Brain pericyte (primary cell): ENCODE results near the gene SHF.

Experiments
- DNase-seq: peaks from one replicate; pipeline ENCODE4 v3.0.0-alpha.2; 2012; ENCODE audit warnings: low read depth, low spot score

Gene SHF

DNA sequence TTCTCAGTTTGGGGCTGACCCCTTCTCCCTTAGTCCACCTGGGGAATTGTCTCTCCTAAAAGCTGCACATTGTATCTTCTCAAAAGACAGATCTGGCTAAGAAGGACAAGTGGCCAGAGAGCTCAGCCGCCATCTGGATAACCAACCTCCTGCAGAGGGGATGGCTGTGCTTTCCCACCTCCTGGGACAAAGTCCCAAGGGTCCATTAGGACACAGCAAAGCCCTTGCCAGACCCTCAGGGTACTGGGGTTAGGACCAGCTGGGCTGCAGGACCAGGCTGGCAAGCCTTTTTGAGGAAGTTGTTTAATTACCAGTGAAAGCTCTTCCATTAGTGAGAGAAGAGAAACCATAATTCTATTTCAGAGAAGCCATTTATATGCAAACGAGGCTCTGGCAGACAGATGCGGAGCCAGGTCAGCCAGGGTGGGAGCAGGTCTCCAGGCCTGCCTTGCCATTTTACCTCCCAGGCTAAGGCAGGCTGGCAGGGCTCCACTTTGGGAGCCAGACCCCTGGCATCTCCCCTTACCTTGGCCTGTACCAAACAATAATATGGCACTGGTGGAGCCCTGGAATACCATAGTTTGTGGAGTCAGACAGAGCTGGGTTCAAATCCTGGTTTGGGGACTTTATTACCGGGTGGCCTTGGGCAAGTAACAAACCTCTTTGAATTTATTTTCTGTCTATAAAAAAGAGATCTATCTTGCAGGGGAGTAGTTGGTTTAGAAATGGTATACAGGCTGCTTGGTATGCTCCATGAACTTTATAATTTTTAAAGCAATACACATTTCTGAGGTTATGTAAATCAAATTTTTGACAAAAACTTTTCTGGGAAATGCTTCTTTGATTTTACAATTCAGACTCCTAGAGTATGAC is 17.9 kb downstream of the SHF start:
- no peak for DNase-seq

- DNase-seq: no peak
These were observed 18.8 kb downstream of the SHF start for GRCh38 chr15:45168751-45169551.

GRCh38 chr15:45168286-45168685 is 19.5 kb downstream of the SHF start:
- DNase-seq: no peak

GRCh38 chr15:45167631-45168205 is 20.0 kb downstream of the SHF start:
- DNase-seq: no peak

DNA sequence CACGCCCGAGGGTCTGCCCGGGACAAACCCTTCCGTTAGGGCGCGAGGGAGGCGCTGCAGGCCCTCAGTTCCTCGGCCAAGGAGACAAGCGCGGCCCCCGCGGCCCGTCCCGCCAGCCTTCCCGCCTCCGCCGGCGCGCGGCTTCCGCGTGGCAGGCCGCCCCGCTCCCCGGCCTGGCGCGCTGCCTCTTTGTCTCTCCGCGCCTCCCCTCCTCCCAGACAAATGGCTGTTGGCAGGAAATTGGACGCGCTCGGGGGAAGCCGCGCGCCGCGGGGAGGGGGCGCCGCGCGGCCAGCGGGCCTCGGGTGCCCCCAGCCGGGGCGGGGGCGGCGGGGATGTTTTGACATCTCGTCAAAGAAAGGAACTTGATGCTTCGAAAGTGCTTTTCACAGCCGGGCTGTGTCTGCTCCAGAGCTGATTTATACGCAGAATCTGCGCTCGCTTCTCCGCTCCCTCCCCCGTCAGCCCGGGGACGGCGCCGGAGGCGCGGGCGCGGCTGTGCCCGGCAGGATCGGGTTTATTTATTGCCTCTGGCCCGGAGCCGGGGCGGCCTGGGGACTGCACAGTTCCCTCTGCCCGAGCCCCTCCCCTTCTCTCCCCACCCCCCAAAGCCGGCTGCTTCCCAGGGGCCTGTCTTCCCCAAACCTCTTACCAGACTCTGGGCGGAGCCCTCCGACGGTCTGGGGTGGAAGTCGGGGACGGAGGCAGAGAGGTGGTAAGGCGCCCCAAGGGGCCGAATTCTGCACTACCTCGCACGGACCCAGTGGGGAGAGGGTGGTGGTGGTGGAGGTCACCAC is 20.7 kb downstream of the SHF start:
- DNase-seq: no peak

DNA sequence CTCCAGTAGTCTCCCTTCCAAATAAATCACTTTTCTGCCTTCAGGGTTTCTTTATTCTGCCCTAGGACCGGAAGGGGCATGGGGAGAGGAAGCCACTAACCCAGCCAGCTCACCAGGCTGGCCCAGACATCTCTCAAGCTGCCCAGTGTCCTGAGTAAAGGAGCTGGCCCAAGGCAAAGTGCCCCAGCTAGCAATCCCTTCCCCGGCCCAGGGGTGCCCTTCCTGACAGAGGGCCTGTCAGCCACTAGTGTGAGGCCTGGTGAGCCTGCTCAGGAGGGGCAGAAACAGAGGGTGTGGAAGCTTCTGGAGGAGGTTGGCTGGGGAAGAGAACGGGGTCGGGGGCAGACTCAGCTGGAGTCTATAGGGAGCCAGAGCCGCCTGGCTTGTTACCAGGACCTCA is 22.2 kb downstream of the SHF start:
- DNase-seq: no peak

GRCh38 chr15:45164914-45165313 is 22.9 kb downstream of the SHF start:
- DNase-seq: no peak

- DNase-seq: no peak
These were observed 24.3 kb downstream of the SHF start for GRCh38 chr15:45163508-45163856.

GRCh38 chr15:45162771-45163507 is 24.8 kb downstream of the SHF start:
- peak; percentile 30 for DNase-seq

- no peak for DNase-seq
These were observed 26.1 kb downstream of the SHF start for GRCh38 chr15:45161666-45162065.

- no peak for DNase-seq
These were observed 29.8 kb downstream of the SHF start for GRCh38 chr15:45157974-45158373.

DNA sequence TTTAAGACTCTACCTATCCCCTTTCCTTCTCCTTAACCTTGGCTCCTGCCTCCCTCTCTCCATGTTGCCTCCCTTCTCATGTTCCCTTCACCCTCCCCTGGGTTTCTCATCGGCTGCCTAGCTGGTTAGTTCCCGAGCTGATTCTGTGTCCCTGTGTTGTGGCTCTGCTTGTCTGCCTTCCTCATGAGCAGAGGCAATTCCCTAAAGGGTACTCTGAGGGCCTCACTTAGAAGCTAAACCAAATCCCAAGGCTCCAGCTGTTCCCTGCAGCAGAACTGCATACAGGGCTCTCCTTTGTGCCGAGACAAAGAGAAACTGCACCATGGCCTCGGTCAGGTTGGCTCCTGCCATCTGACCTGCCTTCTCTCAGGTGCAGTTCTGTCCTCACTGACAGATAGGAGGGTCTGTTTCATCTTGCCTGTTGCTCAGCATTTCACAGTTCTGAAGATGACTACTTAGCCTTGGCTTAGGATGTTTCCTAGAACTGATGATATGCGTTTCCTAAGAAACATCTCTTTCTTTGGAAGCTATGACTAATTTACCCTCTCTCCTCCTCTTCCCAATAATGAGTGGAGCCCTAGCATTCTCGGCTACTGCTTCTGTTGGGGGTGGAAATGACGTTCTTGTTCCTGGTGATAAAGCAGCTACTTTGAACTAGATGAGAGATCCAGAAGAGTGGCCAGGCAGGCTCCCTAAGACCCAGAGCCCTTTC is 30.9 kb downstream of the SHF start:
- no peak for DNase-seq

- no peak for DNase-seq
These were observed 32.0 kb downstream of the SHF start for GRCh38 chr15:45155739-45156138.

DNA sequence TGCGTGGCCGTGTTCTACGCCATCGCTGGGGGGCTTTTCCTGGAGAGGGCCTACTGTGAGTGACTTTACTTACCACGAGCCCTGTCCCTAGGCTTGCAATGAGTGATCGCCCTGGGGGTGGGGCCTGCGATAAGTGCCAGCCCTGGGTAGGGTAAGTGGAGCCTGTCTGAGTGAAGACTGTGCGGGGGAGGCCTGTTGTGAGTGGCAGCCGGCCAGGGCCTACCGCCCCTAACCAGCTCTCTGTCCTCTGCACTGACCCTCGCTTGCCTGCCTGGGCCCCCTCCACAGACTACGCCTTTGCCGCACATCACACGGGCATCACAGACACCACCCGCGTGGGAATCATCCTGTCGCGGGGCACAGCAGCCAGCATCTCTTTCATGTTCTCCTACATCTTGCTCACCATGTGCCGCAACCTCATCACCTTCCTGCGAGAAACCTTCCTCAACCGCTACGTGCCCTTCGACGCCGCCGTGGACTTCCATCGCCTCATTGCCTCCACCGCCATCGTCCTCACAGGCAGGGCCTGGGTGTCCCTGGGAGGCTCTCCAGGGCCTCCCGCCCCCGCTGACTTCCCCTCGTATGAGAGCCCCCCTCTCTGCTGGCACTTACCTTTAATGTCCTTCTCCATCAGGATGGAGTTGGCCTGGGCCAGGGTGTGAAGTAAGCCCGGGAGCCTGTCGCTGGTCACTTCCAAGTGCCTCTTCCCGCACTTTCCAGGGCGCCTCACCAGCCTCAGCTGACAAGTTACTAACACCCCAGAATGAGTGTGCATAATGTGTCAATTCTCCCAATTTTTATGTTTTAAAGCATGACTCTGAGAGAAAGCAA is 35.6 kb downstream of the SHF start:
- DNase-seq: no peak

- DNase-seq: no peak
These were observed 36.8 kb downstream of the SHF start for GRCh38 chr15:45150997-45151396.

- DNase-seq: no peak
These were observed 37.3 kb downstream of the SHF start for GRCh38 chr15:45150481-45150880.

GRCh38 chr15:45149060-45149459 is 38.7 kb downstream of the SHF start:
- DNase-seq: no peak

DNA sequence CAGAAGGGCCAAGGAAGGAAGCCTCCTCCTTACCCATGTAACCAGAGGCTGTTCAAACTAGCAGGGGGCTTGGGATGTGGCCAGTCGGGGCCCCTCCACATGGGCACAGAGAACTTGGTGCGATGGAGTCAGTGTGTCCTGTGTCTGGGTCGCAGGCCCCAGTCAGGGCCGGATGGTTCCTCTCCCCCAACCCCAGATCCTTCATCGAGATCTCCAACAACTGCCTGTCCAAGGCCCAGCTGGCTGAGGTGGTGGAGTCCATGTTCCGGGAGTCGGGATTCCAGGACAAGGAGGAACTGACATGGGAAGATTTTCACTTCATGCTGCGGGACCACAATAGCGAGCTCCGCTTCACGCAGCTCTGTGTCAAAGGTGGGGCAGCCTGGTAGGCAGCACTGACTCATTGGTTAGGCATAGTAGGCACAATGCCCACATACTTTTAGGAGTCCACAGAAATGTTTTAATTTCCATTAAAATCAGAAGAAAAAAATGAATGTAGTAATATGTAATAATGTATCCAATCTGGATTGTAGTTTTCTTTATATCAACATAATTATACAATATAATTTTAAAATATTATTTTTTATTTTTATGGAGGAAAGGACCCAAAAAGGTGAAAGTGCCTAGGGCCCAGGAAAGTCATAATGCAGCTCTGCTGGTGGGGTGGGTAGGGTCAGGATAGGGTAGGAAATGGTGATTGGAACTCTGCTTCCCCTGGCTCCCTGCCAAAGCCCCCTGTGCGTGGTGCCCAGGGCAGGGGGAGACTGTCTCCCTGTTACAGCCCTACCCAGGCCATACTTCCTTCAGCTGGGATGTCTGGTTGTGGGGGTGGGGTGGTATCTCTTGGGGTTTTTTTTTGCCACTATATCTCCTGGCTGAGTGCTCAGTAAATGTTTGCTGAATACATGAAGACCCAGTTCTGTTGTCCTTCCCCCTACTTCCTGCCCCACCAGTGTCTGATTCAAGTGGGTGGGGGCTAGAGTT is 39.4 kb downstream of the SHF start:
- DNase-seq: no peak
